ENCODE measurements around the gene POMT1. TPM values are rescaled to one million over a fixed set of nuclear protein-coding genes. Genes with fewer than 3 reads are reported as not detected.

Gene POMT1
- total RNA-seq, 1 donor = 24.2 TPM

DNA sequence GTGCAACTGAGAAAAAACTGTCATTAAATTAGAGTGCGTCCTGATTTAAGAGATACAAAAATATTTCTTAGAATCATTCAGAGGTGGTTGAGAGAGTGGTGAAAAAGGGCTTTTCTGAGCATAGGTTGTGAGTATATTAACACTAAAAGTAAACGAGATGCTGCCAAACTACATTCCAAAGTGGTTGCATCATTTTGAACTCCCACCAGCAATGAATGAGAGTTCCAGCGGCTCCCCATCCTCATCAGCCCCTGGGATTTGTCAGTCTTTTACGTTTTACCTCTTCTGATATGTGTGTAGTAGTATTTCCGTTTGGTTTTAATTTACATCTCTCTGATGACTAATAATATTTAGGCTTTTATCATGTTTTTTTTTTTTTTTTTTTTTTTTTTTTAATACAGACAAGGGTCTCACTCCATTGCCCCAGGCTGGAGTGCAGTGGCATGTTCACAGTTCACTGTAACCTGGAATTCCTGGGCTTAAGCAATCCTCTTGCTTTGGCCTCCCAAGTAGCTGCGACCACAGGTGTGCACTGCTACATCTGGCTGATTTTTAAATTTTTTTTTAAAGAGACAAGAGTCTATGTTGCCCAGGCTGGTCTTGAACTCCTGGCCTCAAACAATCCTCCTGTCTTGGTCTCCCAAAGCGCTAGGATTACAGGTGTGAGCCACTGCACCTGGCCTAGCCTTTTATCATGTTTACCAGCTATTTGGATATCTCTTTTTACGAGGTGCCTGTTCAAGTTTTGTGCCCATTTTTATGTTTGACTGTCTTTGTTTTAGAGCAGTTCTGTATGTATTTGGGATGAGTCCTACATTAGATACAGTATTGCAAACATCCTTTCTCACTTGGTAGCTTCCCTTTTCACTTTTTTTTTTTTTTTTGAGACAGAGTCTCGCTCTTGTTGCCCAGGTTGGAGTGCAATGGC, 59.6 kb downstream of the POMT1 start:
- H3K4me3 ChIP-seq (ENCODE audit: low read depth, low read length) = no peak overlapping the region
- DNase-seq (ENCODE audit: low read depth) = peak; percentile 27
- TF ChIP-seq, protein P1, sequence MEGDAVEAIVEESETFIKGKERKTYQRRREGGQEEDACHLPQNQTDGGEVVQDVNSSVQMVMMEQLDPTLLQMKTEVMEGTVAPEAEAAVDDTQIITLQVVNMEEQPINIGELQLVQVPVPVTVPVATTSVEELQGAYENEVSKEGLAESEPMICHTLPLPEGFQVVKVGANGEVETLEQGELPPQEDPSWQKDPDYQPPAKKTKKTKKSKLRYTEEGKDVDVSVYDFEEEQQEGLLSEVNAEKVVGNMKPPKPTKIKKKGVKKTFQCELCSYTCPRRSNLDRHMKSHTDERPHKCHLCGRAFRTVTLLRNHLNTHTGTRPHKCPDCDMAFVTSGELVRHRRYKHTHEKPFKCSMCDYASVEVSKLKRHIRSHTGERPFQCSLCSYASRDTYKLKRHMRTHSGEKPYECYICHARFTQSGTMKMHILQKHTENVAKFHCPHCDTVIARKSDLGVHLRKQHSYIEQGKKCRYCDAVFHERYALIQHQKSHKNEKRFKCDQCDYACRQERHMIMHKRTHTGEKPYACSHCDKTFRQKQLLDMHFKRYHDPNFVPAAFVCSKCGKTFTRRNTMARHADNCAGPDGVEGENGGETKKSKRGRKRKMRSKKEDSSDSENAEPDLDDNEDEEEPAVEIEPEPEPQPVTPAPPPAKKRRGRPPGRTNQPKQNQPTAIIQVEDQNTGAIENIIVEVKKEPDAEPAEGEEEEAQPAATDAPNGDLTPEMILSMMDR (IDR thresholded peaks at IDR 0.05; ENCODE audit: insufficient read depth, low read length) = no peak

DNA sequence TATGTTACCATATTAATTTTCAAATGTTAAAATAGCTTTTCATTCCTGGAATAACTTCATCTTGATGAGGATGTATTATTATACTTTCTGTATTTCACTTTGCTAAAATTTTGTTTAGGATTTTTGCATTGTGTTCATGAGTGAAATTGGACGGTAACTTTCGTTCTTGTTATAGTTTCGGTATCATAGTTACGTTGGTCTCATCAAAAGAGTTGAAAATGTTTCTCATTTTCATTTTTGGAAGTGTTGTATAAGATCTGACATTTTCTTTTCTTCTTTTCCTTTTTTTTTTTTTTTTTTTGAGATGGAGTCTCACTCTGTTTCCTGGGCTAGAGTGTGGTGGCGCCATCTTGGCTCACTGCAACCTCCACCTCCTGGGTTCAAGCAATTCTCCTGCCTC, 62.7 kb downstream of the POMT1 start:
- no peak overlapping the region for H3K4me3 ChIP-seq (ENCODE audit: low read depth, low read length)
- DNase-seq (ENCODE audit: low read depth) = no peak
- TF ChIP-seq, protein P1 (IDR thresholded peaks at IDR 0.05; ENCODE audit: insufficient read depth, low read length) = no peak

GRCh38 chr9:131566158-131566557, 63.4 kb downstream of the POMT1 start:
- TF ChIP-seq, protein P1 (IDR thresholded peaks at IDR 0.05; ENCODE audit: insufficient read depth, low read length) = no peak
- no peak for DNase-seq (ENCODE audit: low read depth)
- H3K4me3 ChIP-seq (ENCODE audit: low read depth, low read length) = no peak overlapping the region

GRCh38 chr9:131567910-131568309, 65.2 kb downstream of the POMT1 start:
- DNase-seq (ENCODE audit: low read depth) = no peak
- no peak overlapping the region for H3K4me3 ChIP-seq (ENCODE audit: low read depth, low read length)
- TF ChIP-seq, protein P1 (IDR thresholded peaks at IDR 0.05; ENCODE audit: insufficient read depth, low read length) = no peak

Small RNA genes lying within 50 kb of the gene (small RNA-seq; reads per million reads assigned to genes)
- gene SNORD62A = 1.1 reads per million, percentile 41 among the genes with 10 or more reads in this experiment
- 5.2 reads per million, percentile 89 among the genes with 10 or more reads in this experiment for gene SNORD62B

Other genes with a start within 250 kb of the POMT1 start
- gene FAM78A, start 226.4 kb upstream of the POMT1 start, total RNA-seq (ENCODE audit: low replicate concordance) = 0.25 and 0.36 TPM in 2 replicates
- 5.6 and 9.8 TPM in 2 replicates for gene PLPP7, start 213.2 kb upstream of the POMT1 start, total RNA-seq (ENCODE audit: low replicate concordance)
- gene PRRC2B, start 108.8 kb upstream of the POMT1 start, total RNA-seq (ENCODE audit: low replicate concordance) = 69.7 and 162 TPM in 2 replicates
- 18.5 and 24.6 TPM in 2 replicates for gene UCK1, start 28.3 kb downstream of the POMT1 start, total RNA-seq (ENCODE audit: low replicate concordance)
- not detected in 2 replicates for gene PRRT1B, start 42.6 kb downstream of the POMT1 start, total RNA-seq (ENCODE audit: low replicate concordance)
- gene RAPGEF1, start 237.2 kb downstream of the POMT1 start, total RNA-seq (ENCODE audit: low replicate concordance) = 20.2 and 33.7 TPM in 2 replicates